Astrocyte (in vitro differentiated cells and primary cell): ENCODE results near the gene GABRB1. TPM values are rescaled to one million over a fixed set of nuclear protein-coding genes. Genes with fewer than 3 reads are reported as not detected.

Experiments used
- DNase-seq: peaks from one replicate; pipeline ENCODE4 v3.0.0-alpha.2; 2010; ENCODE audit warnings: low read depth
- FAIRE-seq: peaks from 2 replicates; lab custom pipeline; 2011; peaks lifted over from hg19 to GRCh38; lab: Jason Lieb, UNC
- H2AFZ ChIP-seq: 2 replicates; pipeline ENCODE4 v1.6.0; 2012; ENCODE audit warnings: low read depth, low read length, inconsistent platforms
- H3K27ac ChIP-seq: 2 replicates; pipeline ENCODE4 v1.5.1; 2011; ENCODE audit warnings: low read depth, low read length, inconsistent platforms
- H3K27me3 ChIP-seq: 2 replicates; pipeline ENCODE4 v1.6.0; 2011; ENCODE audit warnings: low read length, inconsistent platforms; ENCODE audit not compliant: insufficient read depth
- H3K36me3 ChIP-seq: 2 replicates; pipeline ENCODE4 v1.5.1; 2011; ENCODE audit warnings: low read length, inconsistent platforms; ENCODE audit not compliant: insufficient read depth
- H3K4me1 ChIP-seq: 2 replicates; pipeline ENCODE4 v1.5.1; 2011; ENCODE audit warnings: low read length, inconsistent platforms; ENCODE audit not compliant: insufficient read depth
- H3K4me2 ChIP-seq: 2 replicates; pipeline ENCODE4 v1.6.0; 2012; ENCODE audit warnings: low read length, inconsistent platforms
- H3K4me3 ChIP-seq: 2 replicates; pipeline ENCODE4 v1.5.1; 2011; ENCODE audit warnings: low read depth, mild to moderate bottlenecking, low read length, inconsistent platforms; ENCODE audit not compliant: insufficient read depth
- H3K79me2 ChIP-seq: 2 replicates; pipeline ENCODE4 v1.6.0; 2012; ENCODE audit warnings: mild to moderate bottlenecking, low read length, inconsistent platforms; ENCODE audit not compliant: insufficient read depth
- H3K9ac ChIP-seq: 2 replicates; pipeline ENCODE4 v1.6.0; 2012; ENCODE audit warnings: mild to moderate bottlenecking, low read length, inconsistent platforms
- H3K9me3 ChIP-seq: 2 replicates; pipeline ENCODE4 v1.5.1; 2012; ENCODE audit warnings: low read depth, mild to moderate bottlenecking, low read length, inconsistent platforms; ENCODE audit not compliant: insufficient read depth
- H4K20me1 ChIP-seq: 2 replicates; pipeline ENCODE4 v1.6.0; 2012; ENCODE audit warnings: low read length, inconsistent platforms; ENCODE audit not compliant: insufficient read depth
- H3K27ac Mint-ChIP-seq: one replicate; pipeline ENCODE4 v1.8.0; 2021; ENCODE audit warnings: mild to moderate bottlenecking, mixed read lengths; ENCODE audit not compliant: unreplicated experiment
- H3K27me3 Mint-ChIP-seq: one replicate; pipeline ENCODE4 v1.8.0; 2021; ENCODE audit warnings: low read depth, mixed read lengths; ENCODE audit not compliant: unreplicated experiment
- H3K36me3 Mint-ChIP-seq: one replicate; pipeline ENCODE4 v1.8.0; 2021; ENCODE audit warnings: low read depth, mixed read lengths; ENCODE audit not compliant: unreplicated experiment
- H3K4me1 Mint-ChIP-seq: one replicate; pipeline ENCODE4 v1.8.0; 2021; ENCODE audit warnings: low read depth, mixed read lengths; ENCODE audit not compliant: unreplicated experiment
- H3K4me3 Mint-ChIP-seq: one replicate; pipeline ENCODE4 v1.8.0; 2021; ENCODE audit warnings: mild to moderate bottlenecking, moderate library complexity, mixed read lengths; ENCODE audit not compliant: unreplicated experiment
- H3K9me3 Mint-ChIP-seq: one replicate; pipeline ENCODE4 v1.8.0; 2021; ENCODE audit warnings: mild to moderate bottlenecking, mixed read lengths; ENCODE audit not compliant: unreplicated experiment
- CTCF ChIP-seq: IDR thresholded peaks from 2 replicates; pipeline ENCODE4 v1.5.1; 2011; ENCODE audit warnings: low read depth, mild to moderate bottlenecking, inconsistent platforms, low read length, moderate library complexity; ENCODE audit not compliant: insufficient read depth
- EZH2 ChIP-seq: IDR thresholded peaks from 2 replicates; pipeline ENCODE4 v1.6.1; 2012; ENCODE audit warnings: mild to moderate bottlenecking, low read length, inconsistent platforms; ENCODE audit not compliant: insufficient read depth
- total RNA-seq: library from RNA; stranded (reverse); gene quantifications from 2 replicates; pipeline ENCODE4 v1.2.1, GENCODE V29; 2021

The GABRB1 gene
- total RNA-seq, 1 donor from 2014 or later = not detected

- Histone ChIP-seq H3K9me3 (no peaks in the 10 kb centered on the region), H3K4me2 (no peak overlapping the region), H2AFZ (no peak overlapping the region), H3K4me3 (no peak overlapping the region), H3K27me3 (no peaks in the 10 kb centered on the region), H3K27ac (no peak overlapping the region), H3K36me3 (no peaks in the 10 kb centered on the region), H3K9ac (no peak overlapping the region), H4K20me1 (no peaks in the 10 kb centered on the region), H3K79me2 (no peaks in the 10 kb centered on the region), H3K4me1 (peaks cover 41% of the 10 kb centered on the region)
- Mint-ChIP-seq H3K27me3 (no peaks in the 10 kb centered on the region), H3K27ac (no peak overlapping the region), H3K36me3 (no peaks in the 10 kb centered on the region), H3K4me1 (peaks cover 26% of the 10 kb centered on the region), H3K9me3 (no peaks in the 10 kb centered on the region), H3K4me3 (no peak overlapping the region)
- no peak for TF ChIP-seq CTCF
- TF ChIP-seq EZH2 = no peak
- no peak for DNase-seq
- FAIRE-seq = no peak
Observed at GRCh38 chr4:47217884-47218283, 186.5 kb downstream of the GABRB1 start.

- H3K27me3 Mint-ChIP-seq = no peaks in the 10 kb centered on the region
- no peak overlapping the region for H3K9ac ChIP-seq
- H3K27ac ChIP-seq = no peak overlapping the region
- no peaks in the 10 kb centered on the region for H3K27me3 ChIP-seq
- TF ChIP-seq EZH2 = no peak
- TF ChIP-seq CTCF = no peak
- no peaks in the 10 kb centered on the region for H3K36me3 ChIP-seq
- H3K79me2 ChIP-seq = no peaks in the 10 kb centered on the region
- H2AFZ ChIP-seq = no peak overlapping the region
- no peak overlapping the region for H3K27ac Mint-ChIP-seq
- no peak overlapping the region for H3K4me2 ChIP-seq
- DNase-seq (peak; percentile 63), FAIRE-seq (no peak)
- H3K9me3 ChIP-seq = no peaks in the 10 kb centered on the region
- H3K4me1 ChIP-seq = peaks cover 33% of the 10 kb centered on the region
- H4K20me1 ChIP-seq = no peaks in the 10 kb centered on the region
- no peak overlapping the region for H3K4me3 Mint-ChIP-seq
- no peaks in the 10 kb centered on the region for H3K9me3 Mint-ChIP-seq
- peaks cover 18% of the 10 kb centered on the region for H3K4me1 Mint-ChIP-seq
- H3K36me3 Mint-ChIP-seq = no peaks in the 10 kb centered on the region
- no peak overlapping the region for H3K4me3 ChIP-seq
Observed at GRCh38 chr4:47218631-47219030, 187.3 kb downstream of the GABRB1 start.

- Histone ChIP-seq H3K4me2 (no peak overlapping the region), H3K36me3 (no peaks in the 10 kb centered on the region), H3K9ac (no peak overlapping the region), H3K4me3 (no peak overlapping the region), H3K27me3 (no peaks in the 10 kb centered on the region), H2AFZ (no peak overlapping the region), H3K27ac (no peak overlapping the region), H4K20me1 (no peaks in the 10 kb centered on the region), H3K79me2 (no peaks in the 10 kb centered on the region), H3K9me3 (no peaks in the 10 kb centered on the region), H3K4me1 (peaks cover 26% of the 10 kb centered on the region)
- Mint-ChIP-seq H3K4me1 (peaks cover 11% of the 10 kb centered on the region), H3K36me3 (no peaks in the 10 kb centered on the region), H3K27me3 (no peaks in the 10 kb centered on the region), H3K4me3 (no peak overlapping the region), H3K27ac (no peak overlapping the region), H3K9me3 (no peaks in the 10 kb centered on the region)
- FAIRE-seq = no peak
- TF ChIP-seq CTCF = no peak
- TF ChIP-seq EZH2 = no peak
- DNase-seq = no peak
Observed at GRCh38 chr4:47219586-47219985, 188.2 kb downstream of the GABRB1 start.
